CD4-positive, alpha-beta T cell treated with Interleukin-4 for 4 hours (primary cell): ENCODE data around the gene FANCG.

Experiments used
- DNase-seq: peaks from one replicate; pipeline ENCODE4 v3.0.0-alpha.2; 2020

Gene FANCG

GRCh38 chr9:35057271-35057620, 22.5 kb downstream of the FANCG start:
- no peak for DNase-seq

- DNase-seq: no peak
Observed at GRCh38 chr9:35056571-35057270, 23.0 kb downstream of the FANCG start.

DNA sequence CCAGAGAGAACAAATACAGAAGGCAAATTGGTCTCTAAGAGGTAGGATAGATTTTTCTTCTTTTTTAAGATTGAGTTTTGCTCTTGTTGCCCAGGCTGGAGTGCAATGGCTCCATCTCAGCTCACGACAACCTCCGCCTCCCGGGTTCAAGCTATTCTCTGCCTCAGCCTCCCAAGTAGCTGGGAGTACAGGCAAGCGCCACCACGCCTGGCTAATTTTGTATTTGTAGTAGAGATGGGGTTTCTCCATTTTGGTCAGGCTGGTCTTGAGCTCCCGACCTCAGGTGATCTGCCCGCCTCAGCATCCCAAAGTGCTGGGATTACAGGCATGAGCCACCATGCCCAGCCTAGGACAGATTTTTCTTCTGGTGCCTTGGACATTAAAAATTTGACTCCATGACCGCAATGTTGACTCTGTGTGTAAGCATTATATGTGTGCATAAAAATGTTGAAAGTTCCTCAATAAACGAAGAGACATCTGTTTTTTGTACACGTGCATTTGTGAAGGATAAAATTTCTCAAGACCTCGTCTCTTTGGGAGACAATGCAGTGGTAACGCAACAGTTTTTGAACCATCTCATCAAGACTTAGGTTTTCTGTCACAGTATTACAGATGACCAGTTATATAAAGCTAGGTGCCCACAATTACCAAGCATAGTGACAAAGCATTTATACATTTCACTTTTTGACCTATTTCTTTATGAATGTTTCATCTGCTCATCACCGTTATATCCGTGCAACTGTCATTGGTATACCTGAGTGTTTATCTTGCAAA, 24.7 kb downstream of the FANCG start:
- no peak for DNase-seq

- DNase-seq: no peak
Observed at GRCh38 chr9:35054185-35054835, 25.4 kb downstream of the FANCG start.

DNA sequence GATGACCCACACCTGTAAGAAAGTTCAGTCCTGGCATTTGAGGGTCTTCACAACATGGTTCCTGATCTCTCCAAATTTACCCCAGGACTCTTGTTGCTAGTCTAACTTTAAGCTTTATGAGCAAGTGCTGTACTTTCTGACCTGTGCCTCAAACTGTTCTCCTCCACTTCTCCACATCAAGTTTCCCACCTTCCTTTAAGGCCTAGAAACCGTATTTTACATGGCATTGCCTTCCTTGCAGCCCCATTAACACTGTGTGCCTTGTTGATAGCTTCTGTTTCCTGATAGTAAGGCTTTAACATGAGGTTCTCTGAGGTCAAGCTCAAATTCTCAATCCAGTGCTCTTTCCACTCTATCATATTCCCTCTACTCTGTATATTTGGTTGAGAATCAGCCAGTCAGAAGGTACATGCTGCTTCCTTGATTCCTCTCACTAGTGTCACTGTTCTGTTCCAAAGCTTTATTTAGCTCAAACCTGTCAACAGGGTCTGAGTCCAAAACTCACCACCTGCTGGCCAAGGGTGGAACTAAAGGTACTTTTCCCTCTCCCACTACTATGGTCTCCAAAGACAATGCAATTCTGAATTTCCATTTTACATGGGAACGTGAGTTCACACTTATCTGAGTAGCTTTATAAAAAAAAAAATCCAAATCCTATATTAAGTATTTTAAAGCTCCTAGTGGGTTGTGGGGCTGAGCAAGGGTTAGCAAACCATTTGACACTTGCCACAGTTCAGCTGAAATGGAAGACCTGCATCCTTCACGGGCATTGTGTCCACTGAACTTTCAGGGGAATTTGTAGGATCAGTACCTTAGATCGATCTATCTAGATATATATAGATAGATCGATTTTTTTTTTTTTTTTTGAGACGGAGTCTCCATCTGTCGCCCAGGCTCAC, 28.4 kb downstream of the FANCG start:
- DNase-seq: peak; percentile 47

- DNase-seq: no peak
Observed at GRCh38 chr9:35048511-35048910, 31.2 kb downstream of the FANCG start.

DNA sequence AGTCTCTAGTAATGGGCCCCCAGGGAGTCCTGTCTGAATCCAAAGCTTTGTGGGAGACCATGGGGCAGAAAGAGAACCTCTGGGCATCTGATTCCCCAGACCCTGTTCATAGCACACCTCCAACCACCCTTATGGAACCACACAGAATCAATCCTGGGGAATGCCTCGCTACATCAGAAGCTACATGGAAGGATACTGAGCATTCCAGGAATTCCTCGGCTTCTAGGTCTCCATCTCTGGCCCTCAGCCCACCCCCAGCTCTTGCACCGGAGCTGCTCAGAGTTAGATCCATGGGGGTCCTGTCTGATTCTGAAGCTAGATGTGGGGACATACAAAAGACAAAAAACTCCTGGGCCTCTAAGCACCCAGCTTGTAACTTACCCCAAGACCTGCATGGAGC, 35.7 kb downstream of the FANCG start:
- DNase-seq: no peak

- DNase-seq: no peak
Observed at GRCh38 chr9:35042891-35043545, 36.7 kb downstream of the FANCG start.

DNA sequence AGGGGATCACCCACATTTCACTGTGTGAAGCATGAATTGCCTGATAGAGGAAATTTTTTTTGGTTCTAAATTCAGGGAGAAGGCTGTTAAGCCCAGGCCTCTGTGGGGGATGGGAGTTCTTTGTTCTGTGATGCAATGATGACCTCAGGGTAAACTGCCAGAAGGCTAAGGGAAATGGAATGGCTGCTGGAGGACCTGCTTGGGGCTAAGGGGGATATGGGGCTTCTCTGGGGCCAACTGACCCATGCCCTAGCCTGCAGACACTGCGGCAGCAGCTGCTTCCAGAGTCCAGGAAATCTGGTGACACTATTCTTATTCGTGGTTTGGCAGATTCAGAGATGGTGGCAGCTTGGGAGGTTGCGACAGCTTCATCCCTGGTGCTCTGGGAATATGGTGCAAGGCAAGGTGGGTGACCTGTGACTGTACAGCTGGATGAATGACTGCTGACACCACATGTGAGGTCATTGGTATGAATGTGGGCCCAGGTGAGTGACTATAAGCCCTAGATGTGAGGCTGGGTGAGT, 37.6 kb downstream of the FANCG start:
- no peak for DNase-seq

DNA sequence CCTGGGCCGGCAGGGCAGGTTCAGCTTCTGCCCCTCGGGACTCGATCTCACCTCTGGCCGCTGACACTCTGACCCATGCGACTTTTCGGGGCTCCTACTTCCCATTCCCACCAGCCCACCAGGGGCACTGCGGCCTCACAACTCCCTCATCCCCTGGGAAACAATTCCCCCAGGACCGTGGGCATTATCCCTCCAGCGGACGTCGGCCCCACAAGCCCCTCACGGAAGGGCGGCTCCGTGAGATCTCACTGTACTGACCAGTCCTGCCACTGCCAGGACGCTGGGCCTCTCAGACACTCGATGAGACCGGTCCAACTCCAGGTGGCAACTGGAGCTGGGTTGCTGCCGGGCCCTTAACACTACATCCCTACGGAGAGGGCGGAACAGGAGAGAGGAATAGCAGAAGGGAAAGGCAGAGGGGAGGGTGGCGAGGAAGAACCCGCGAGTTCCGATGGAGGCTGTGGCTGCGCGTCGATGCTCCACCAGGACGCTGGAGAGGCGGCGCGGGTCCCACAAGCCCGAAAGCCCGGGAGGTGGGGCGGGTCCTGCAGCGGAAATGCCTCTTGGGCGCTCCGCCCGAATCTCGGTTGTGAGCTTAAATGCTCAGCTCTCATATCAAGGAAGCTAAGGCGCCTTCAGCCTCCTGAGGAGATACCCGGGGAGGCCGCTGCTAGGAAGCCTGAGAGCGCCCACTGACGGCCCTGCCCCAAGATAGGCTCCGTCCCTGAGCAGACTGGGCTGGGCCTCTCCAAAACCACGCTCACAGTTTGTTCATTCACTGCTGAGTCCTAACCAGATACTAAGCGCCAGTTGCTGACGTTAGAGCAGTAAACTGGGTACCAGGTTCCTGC, 43.7 kb downstream of the FANCG start:
- DNase-seq: peak; percentile 32

DNA sequence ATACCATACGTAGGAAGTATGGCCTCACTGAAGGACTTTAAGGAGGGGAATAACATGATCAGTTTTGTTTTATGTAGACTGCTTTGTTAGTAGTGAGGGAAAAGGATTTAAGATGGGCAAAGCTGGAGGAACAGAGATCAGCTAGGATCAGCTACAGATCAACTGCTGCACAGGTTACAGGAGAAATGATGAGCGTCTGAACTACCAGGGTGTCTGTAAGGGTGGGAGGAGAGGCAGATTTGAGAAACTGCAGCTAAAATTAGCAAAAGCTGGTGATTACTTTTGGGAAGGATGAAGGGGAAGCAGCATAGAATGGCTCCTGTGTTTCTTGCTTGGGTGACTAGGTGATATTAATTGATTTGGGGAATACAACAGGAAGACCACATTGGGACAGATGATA, 46.6 kb downstream of the FANCG start:
- no peak for DNase-seq

DNA sequence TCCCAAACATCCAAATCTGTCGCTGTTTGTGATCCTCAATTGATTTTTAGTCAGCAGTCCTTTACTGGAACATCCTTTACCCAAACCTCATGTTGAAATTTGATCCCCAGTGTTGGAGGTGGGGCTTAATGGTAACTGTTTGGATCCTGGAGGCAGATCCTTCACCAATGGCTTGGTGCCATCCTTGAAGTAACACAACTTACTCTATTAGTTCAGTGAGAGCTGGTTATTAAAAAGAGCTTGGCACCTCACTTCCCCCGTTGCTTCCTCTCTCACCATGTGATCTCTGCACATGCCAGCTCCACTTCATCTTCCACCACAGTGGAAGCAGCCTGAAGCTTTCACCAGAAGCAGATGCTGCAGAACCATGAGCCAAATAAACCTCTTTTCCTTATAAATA, 49.9 kb downstream of the FANCG start:
- DNase-seq: no peak

GRCh38 chr9:35029241-35029640, 50.5 kb downstream of the FANCG start:
- no peak for DNase-seq

DNA sequence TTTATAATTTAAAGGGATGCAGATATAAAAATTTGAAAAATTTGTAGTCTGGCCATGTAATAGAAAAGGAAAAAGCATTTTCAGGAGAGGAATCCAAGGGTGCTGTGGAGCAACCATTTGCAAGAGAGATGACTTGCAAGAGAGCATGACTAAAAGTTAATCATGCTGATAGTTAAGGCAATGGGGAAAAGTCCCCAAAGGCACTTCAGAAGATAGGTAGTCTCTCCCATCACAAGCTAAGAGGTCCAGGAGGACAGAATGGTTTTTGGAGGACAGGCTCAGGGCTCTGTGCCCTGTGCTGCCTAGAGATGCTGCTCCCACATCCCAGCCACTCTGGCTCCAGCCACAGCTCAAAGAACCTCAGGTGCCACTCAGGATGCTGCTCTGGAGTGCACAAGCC, 51.4 kb downstream of the FANCG start:
- DNase-seq: no peak

DNA sequence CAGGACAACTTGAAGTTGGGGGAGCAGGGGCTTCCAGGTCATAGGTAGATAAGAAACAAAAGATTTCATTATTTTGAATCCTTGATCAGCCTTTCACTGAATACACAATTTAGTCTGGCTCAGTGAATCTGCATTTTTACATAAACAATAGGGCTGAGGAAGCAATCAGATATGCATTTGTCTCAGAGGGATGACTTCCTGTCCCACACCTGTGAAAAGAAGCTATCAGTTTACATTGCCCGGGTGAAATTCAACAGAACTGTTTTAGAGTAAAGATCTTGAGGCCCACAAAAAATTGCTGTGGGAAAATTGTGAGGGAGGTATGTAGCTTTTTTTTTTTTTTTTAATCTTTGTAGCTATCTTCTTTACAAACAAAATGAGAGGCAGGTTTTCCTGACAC, 51.9 kb downstream of the FANCG start:
- DNase-seq: no peak

GRCh38 chr9:35027374-35027773, 52.4 kb downstream of the FANCG start:
- no peak for DNase-seq

DNA sequence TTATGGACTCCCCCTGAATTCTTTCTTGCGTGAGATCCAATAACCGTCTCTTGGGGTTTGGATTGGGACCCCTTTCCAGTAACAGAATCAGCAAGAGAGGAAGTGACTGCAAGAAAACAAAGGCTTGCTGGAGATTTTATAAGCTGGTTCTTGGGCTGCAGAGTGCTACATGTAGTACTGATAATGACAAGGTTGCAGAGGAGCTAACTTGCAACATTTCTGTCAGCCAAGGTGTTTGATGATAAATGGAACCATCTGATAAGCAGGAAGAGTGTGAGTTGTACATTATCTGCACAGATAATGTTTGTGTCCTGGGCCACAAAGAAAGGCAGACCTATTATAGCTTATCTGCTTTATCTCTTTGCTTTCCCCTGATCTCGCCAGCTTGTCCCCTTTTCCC, 53.1 kb downstream of the FANCG start:
- DNase-seq: no peak
